HUDEP-2 (cell line): Measurements from ENCODE around the gene FSTL1.

Experiments used
- DNase-seq, 76 experiments: peaks; one replicate each; lab custom pipeline; 2025; ENCODE audit not compliant: unreplicated experiment in 76 of 76; lab: John Stamatoyannopoulos, UW

The FSTL1 gene

GRCh38 chr3:120469440-120469839 is 18.6 kb upstream of the FSTL1 start:
- no peak for DNase-seq

GRCh38 chr3:120468635-120469295 is 18.0 kb upstream of the FSTL1 start:
- DNase-seq, result no peak

- no peak for DNase-seq
These were observed 11.7 kb upstream of the FSTL1 start for GRCh38 chr3:120462409-120462959.

GRCh38 chr3:120461416-120461815 is 10.6 kb upstream of the FSTL1 start:
- no peak for DNase-seq

GRCh38 chr3:120460862-120461261 is 10.1 kb upstream of the FSTL1 start:
- DNase-seq, result no peak

- no peak for DNase-seq
These were observed 9.5 kb upstream of the FSTL1 start for GRCh38 chr3:120460181-120460790.

GRCh38 chr3:120459196-120459595 is 8.4 kb upstream of the FSTL1 start:
- DNase-seq, result no peak

- no peak for DNase-seq
These were observed 7.0 kb upstream of the FSTL1 start for GRCh38 chr3:120457827-120458226.

GRCh38 chr3:120454076-120454689 is 3.4 kb upstream of the FSTL1 start:
- DNase-seq, result no peak

- no peak for DNase-seq
These were observed 2.0 kb upstream of the FSTL1 start for GRCh38 chr3:120452816-120453215.

- DNase-seq, result peak in 1 of 76 experiments; percentile 3
These were observed 1.0 kb upstream of the FSTL1 start for GRCh38 chr3:120451806-120452205.

GRCh38 chr3:120451272-120451761 is 525 bp upstream of the FSTL1 start:
- no peak for DNase-seq

GRCh38 chr3:120449701-120450599 is 842 bp downstream of the FSTL1 start:
- no peak for DNase-seq

- no peak for DNase-seq
These were observed 1.5 kb downstream of the FSTL1 start for GRCh38 chr3:120449251-120449650.

- DNase-seq, result no peak
These were observed 2.0 kb downstream of the FSTL1 start for GRCh38 chr3:120448756-120449155.

- no peak for DNase-seq
These were observed 3.7 kb downstream of the FSTL1 start for GRCh38 chr3:120446891-120447668.

- no peak for DNase-seq
These were observed 5.1 kb downstream of the FSTL1 start for GRCh38 chr3:120445654-120446053.

- DNase-seq, result no peak
These were observed 7.1 kb downstream of the FSTL1 start for GRCh38 chr3:120443626-120444123.

- no peak for DNase-seq
These were observed 7.7 kb downstream of the FSTL1 start for GRCh38 chr3:120442975-120443517.
